Measurements from ENCODE around the gene GJA5. TPM values are rescaled to one million over a fixed set of nuclear protein-coding genes. Genes with fewer than 3 reads are reported as not detected.

GJA5 gene
- total and polyA plus RNA-seq, 2 donors: 14.9 to 16.3 TPM

Other genes with a start within 250 kb of the GJA5 start
- gene BCL9, start 219.1 kb downstream of the GJA5 start, total RNA-seq: 8.7 TPM
- 19.2 TPM for gene BCL9, start 219.1 kb downstream of the GJA5 start, polyA plus RNA-seq
- 10.2 TPM for gene ACP6, start 90.1 kb downstream of the GJA5 start, total RNA-seq
- gene ACP6, start 90.1 kb downstream of the GJA5 start, polyA plus RNA-seq: 15.7 TPM
- gene GJA8, start 142.2 kb upstream of the GJA5 start, total RNA-seq: not detected
- not detected for gene GJA8, start 142.2 kb upstream of the GJA5 start, polyA plus RNA-seq
- 22.2 TPM for gene GPR89B, start 167.8 kb upstream of the GJA5 start, total RNA-seq
- 9.8 TPM for gene GPR89B, start 167.8 kb upstream of the GJA5 start, polyA plus RNA-seq

Data from urinary bladder (tissue), 2 donors.